Fibroblast of gingiva (primary cell): ENCODE data around the gene NPAS3.

Source experiments
- DNase-seq: peaks from one replicate; pipeline ENCODE4 v3.0.0-alpha.2; 2011; ENCODE audit warnings: low read depth

The NPAS3 gene

DNA sequence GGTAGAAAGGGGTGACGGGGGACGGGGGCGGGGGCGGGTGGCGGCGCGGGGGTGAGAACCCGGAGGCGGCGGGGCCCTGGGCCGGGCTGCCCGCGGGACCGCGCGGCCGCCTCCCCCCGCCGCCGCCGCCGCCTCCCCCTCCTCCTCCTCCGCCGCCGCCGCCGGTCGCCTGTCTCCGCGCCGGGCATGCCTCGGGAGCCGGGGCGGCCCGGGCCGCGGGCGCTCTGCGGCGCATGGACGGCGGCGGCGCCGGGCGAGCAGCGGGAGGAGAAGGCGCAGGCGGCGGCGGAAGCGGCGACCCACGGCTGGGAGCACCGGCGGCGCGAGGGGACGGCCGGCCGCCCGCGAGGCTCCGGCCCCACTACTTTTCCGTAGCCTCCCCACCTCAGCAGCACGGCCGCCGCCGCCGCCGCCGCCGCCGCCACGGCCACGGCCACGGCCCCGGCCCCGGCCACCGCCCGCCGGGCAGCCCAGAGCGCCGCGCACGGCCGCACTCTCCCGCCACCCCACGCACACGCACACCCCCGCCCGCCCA, at the start of gene NPAS3:
Gene NPAS3 (plus strand): TSS at position 161 of the 535 bp plus-strand sequence.
- DNase-seq: peak; percentile 17

DNA sequence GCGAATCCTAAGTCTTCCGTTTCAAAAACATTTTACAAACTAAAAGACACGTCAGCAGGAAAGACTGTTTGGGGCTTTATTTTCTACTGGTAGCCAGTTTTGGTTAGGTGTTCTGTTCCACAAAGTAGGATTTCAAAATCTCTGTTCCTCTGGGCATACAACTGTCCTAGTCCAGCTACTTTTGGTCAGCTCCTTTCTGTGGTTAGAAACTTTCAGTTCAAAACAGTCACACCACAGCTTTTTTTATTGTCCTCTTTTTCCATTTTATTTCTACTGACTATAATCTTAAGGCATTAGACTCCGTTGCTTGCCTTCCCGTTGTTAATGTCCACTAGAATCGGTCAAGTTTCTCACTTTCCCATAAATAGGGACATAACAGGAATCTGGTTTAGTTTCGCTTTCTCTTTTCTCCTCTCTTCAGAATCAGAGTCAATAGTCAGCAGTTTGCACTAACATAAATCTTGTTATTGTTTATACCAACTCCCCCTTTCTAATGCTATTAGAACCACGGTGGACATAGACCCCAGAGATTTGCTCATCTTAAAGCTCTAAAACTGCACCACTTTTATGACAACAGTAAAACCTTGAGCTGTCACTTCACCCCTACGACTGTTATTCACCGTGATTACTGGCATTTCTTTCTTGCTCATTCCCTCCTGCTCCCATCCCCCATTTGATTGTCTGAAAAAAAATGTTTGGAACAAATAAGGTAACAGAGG, 41.5 kb upstream of the NPAS3 start:
- DNase-seq: peak; percentile 14

DNA sequence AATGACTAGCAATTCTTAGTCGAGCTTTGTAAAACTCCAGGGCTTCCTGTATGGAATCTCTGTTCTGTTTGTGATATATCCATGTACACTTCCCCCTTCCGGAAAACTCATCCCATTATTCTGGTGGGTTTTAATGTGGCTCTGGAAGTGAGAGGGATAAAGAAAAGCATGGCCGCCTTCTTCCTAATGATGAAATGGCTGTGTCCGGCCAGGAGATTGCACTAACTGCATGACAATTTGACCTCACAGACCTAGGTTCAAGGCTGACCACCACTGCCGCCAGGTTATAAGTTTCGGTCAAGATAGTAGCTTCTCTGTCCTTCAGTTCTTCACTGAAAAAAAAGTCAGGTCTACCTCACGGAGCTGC, 41.0 kb upstream of the NPAS3 start:
- no peak for DNase-seq

DNA sequence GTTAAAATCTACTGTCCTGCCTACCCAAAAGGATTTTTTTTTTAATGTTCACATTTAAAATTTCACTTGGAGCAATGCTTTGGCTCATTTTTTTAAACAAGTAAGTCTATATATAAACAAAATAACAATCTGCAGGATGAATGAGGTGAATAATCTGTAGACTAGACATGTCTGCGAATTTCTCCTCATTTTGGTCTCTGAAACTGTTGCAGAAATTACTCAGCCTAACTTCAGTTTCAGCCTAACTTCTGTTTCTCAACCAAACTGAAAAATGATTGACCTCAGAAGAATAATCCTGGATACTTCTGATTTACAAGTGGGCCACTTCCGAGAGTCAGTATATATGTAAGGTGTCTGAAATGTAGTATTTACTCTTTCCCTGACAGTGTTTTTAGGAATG, 39.8 kb upstream of the NPAS3 start:
- no peak for DNase-seq

DNA sequence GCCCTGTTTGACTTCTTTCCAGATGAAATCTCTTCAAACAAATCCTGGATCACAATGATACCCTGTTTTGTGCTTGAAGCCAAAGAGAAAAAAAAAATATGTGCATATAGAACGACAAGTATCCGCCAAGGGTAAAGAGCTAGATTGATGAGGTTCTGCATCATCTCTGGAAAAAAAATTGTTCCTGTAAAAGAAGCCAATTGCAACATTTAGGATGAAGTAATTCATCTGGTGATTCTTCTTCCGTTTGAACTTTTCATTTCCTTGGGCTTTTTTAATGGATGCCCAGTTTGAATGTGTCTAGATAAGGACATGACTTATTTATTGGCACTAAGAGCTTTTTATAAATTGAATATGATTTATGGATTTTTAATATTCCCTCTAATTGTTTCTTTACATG, 38.1 kb upstream of the NPAS3 start:
- no peak for DNase-seq

DNA sequence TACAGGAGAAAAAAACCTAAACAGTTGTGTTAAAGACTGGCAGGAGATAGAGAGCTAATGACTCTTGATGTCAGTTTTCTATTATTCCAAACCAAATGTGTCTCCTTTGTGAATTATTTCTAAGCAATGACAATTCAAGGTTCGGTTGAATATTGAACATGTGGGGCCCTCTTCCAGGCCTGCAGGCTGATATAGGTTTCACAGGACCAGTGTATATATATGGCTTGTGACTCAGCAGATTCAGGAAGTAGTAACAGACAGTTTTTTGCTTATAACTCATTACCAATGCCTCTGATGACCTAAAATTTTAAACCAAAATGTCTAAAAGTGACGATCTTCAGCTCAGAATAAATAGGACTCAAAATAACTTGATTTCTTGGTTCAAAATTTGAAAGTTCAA, 33.7 kb upstream of the NPAS3 start:
- no peak for DNase-seq

DNA sequence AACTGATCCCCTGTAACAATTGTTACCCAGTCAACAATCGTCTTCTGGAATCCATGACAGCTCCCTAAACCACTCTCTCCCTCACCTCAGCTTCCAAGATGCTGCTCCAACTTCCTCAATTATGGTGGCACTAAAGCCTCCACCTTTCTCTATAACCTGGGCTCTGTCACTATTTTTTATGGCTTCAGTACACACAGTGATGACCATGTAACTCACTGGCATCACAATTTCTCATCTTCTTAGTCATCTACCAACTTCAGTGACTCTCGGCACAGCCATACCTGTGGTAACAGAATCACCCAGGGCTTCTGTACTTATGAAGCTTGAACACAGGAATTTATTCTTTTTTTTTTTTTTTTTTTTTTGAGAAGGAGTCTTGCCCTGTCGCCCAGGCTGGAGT, 32.0 kb upstream of the NPAS3 start:
- DNase-seq: no peak

DNA sequence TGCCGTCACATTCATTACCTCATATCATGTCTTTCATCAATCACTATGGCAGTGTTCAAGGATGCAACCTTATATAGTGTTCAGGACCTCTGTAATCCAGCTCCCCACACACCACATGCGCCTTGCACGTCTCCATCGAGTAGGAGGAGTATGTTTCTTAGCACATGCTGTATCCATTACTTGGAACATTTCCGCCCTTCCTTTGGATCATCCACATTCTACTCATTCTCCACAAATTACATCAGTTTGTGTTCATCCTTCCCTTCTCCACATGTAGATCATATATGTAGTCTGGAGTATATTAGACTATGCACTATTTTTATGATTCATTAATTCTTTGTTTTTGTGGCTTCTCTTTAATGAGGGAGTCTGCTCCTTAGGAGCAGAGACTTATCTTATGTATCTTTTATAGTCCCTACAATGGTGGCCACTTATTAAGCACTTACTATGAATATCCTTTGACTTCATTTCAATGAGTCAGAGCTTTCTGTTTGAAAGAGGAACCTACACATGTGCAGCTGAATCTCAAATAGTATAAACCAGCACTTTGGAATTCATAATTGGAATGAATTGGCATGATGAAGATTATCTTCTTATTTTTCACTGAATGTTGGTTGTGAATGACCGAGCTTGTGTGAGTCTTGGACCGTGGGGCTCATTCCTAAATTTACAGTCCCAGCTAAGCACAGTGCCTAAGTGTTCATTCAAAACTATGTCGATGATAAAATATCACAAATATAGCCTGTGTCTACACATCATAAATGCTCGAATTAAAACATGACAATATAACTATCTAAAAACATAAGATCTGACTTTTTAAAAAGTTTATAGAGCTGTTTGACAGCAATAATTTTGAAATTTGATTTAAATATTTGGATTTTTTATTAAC, 30.2 kb upstream of the NPAS3 start:
- DNase-seq: no peak

DNA sequence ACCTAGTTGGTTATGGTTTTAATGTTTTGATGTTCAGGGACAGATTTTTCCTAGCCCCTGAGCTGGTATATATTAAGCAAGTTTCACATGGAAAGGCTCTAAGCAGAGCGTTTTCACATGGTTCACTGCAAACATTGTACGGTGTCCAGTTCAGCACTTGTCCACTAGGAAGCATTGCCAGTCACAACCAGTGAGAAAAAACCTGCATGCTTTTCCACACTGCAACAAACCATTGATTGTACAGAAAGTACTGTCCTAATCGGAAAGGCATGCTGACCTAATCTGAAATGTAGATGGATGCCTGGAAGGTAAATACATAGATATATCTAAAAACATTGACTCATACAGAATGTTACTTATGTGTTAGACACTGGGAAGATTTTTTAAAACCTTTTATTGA, 25.0 kb upstream of the NPAS3 start:
- peak; percentile 9 for DNase-seq

DNA sequence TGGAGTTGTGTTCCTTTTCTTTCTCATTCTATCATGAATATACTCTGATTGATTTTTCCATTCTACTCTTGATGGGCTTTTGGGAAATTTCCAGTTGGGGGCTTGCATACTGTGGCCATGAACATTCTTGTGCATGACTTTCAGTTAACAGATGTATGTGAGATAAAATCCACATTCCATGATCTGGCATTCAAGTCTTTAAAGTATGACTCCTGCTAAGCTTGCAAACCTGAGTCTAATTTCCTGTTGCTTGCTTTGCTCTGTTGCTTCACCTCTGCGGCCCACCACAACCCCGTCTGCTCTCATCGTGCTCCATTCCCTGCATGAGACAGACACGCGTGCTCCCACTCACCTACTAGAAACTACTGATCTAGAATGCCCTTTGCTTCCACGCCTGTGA, 24.3 kb upstream of the NPAS3 start:
- no peak for DNase-seq

DNA sequence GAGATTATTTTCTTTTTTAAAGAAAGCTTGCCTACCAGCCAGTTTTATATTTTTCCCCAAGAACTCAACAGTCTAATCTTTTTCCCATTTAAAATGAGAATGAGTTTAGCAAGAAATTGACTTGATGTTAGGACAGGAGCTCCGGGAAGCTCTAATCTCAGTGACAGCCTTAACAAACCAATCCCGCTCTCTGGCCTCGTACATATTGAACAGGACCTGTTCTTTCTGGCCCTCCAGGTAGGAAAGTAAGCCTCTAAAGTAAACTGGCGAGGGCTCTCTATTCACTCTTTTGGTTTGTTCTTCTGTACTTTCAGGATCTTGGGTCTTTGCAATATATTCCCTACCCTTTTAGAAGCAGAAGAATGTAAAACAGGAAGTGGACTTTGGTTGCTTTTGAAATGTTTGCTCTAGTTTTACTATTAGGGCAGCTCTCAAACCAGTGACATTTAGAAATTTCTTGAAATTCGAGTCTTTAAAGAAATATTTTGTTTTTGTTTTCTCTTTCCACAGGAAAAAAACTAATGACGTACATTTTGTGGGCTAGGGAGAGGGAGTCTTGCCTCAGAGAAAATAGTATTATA, 17.9 kb upstream of the NPAS3 start:
- no peak for DNase-seq

DNA sequence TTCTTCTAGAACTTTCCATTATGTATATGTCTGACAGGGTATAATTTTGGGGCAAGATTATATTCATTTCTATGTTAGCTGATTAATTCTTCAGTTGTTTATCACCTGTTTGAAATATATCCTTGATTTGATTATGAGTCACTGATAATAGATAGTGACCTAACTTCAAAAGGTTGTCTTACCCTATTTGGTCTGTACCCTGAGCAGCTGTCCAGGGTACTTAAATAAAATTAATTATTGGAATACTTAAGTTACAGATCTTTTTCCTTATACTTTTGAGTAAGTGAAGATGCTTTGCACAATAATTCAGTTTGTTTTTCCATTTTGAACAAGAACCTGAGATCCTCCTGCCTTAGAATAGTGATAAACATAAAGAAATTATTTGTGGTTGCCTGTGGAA, 13.2 kb upstream of the NPAS3 start:
- DNase-seq: no peak

DNA sequence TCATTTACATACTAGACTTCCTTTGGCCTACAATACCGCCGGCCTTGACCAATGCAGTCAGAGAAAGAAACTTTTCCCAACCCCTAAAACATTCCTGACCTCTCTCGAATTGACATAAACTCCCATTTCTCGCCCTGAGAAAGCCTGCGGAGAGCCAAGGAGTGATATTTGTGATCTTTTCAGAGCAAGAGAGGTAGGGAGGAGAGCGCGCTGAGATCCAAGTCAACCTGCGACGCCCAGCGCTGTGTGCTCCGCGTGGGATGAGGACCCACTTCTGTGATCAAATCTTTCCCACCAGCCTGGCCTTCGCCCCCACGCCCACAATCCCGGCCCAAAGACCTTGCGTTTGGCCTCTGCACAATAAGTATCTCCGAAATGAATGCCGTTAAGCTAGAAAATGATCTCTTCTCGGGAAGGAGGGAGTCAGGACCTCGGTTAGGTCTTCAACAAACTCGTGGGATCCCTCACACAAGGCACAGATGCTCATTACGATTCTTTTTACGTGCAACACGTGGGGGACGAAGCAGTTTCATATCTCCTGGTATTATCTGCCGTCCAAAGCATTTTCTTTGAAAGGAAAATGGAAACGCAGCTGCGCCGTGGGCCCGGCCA, 6.3 kb upstream of the NPAS3 start:
- no peak for DNase-seq

DNA sequence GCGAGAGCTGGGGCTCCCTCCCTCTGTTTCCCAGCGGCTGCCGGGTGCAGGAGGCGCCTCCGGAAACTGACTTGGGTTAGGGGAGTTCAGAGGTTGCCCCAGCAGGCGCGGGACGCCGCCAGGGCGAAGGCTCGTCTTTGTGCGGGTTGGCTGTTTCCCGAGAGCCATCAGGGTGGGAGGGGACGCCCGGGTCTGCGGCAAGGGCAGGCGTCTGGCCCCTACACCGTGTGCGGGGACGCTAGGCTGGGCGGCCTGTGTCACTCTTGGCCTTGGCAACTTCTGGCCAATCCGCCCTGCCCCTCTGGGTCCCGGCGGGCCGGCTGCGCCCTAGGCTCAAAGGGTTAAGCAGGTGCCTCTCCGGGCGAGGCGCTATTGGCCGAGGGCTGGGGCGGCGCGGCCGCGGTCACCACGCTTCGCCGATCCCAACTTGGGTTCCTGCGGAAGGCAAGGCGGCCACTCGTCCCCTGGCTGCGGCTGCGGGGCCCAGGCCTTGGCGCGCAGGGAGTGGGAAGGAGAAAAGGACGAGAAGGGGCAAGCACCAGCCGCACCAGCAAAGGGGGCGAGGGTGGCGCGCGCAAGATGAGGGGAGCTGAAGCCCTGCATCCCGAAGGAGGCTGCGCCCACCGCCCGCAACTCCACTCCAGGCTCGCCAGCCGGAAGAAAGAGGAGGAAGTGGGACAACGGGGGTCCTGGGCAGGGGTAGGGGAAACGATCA, 5.6 kb upstream of the NPAS3 start:
- DNase-seq: no peak

DNA sequence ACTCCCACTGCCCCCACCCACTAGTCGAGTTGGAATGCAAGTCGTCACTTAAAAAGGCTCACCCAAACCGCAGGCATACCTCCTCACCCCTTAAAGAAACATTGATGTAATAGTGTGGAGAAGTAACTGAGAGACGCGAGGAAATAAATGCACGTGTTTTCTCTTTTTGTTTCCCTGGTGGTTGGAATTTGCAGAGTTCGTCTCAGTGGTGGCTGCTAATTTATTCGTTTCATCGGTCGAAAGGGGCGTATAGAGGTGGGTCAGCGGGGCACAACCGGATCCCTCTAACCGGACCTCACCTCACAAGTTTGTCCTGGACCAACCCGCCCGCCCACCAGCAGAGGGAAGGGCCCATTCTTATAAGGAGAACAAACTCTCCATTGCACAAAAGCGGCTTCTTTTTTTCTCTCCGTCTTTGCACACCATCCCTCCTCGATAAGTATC, 5.0 kb upstream of the NPAS3 start:
- DNase-seq: peak; percentile 22

DNA sequence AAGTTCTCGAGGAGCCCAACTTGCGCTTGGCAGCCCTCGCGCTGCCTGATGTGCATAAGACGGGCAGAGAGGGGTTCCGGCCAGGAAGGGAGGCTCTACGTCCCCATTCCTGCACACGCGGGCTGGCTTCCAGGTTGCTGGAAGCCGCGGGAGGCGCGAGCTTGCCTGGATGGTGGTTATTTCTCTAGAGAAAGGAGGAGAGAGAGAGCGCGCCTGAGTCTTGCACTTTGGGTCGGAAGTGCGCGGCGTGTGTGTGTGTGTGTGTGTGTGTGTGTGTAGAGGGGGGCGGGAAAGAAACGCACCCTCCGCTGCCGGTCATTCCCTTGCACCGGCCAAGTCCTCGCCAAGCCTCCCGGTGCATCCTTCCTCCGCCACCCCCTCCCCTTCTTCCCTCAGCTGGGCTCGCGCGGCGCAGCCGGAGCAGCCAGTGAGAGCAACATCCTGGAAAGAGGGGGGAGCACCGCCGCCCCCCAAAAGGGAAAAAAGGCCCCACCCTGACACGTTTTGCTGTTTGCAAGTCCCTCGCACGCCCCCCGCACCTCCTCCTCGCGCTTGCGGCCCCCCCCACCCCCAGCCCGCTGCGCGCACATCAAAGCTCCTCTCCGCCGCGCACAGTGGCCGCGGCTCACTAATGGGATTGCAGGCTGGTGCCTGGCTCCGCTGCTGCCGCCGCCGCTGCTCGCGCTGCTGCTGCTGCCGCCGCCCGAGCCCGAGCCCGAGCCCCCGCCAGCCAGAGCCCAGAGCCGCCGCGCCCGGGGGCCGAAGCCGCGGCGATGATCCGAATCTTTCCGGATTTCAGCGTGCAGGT, 4.4 kb upstream of the NPAS3 start:
- peak; percentile 33 for DNase-seq

DNA sequence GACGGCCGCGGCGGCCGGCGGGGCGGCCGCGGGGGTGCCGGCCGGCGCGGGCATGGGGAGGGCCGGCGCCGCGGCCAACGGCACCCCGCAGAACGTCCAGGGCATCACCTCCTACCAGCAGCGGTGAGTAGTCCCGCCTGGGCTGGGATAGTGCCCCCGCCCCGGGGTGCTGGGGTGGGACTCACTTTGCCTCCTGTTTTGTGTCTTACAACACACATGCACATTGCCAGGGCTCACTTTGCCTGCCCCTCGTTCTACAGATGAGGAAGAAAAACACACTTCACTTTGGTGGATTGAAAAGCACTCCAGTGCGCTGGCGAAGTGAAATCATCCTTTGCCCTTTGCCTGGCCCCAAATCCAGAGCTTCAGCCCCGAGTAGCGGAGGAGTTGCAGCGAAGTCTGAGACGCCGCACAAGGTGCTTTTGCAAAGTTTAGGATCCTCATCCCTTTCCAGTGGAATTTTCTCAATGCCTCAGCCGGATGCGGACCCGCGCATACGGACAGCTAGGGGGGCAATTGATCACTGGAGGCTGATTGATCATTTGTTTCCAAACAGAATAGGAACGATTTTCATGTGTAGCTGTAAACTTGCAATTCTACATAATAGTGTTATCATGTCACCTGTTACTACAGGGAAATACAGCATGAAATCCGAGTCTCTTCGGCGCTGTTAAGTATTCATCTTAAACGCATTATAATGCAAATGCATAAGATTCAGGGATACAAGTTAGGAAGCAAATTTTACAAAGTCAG, 3.6 kb upstream of the NPAS3 start:
- DNase-seq: no peak

DNA sequence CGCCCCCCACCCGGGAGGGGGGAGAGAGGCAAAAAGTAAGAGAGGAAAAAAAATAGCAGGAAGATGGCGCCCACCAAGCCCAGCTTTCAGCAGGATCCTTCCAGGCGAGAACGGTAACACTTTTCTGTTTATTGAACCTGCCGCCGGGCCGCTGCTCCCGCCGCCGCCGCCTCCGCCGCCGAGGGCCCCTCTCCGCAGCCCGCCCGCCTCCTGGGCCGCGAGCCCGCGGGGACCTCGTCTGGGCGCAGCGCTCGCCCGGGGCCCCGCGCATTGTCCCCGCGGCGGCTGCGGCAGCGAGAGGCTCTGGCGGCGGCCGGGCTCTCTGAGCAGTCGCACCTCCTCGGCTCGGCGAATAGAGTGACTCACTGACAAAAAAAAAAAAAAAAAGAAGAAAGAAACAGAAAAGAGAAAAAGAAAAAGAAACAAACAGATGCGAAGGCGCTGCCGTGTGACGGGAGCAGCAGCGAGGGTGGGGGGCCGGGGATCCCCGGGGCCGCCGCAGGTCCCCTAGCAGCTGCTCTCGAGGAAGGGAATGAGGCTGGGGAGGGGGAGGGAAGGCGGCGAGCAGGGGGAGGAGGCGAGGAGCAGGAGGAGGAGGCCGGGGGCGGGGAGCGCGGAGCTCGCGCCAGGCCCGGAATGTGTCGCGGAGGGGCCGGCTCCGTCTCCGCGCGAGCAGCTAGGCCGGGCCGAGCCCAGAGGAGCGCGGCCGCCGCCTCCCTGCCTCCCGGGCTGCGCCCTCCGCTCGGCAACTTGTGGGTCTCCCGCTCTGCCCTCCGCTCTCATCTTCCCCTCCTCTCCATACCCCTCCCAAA, 781 bp downstream of the NPAS3 start:
- DNase-seq: peak; percentile 78

DNA sequence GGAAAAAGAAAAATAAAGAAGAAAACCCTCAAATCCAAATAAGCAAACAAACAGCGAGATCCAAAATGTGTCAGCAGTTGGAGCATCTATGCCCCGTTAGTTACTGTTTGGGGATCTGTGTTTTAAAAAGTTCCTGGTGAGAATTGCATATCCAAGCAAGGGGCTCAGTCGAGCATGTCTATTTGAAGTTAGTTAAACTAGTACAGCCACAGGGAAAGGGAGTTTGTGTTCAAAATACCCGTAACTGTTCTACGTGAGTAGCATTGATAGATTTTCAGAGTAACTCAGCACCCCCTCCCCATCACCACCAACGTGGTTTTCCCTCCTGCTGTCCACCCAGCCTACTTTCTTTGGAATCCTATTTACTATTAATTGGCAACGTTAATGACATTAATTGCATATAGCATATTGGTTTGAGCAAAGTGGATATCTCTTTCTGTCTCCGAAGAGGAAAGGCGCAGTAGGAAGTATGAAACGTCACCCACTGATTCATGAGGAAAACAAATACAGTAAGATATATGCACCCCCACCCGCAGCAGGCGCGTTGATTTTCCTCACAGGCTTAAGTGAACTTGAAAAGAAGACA, 1.5 kb downstream of the NPAS3 start:
- DNase-seq: peak; percentile 2
